MM.1S (cell line): ENCODE results near the gene TMEM42.
A peak's percentile ranks its signal among the peaks of the same experiment; 100 is the strongest.

Experiments used
- DNase-seq: peaks from one replicate; pipeline ENCODE4 v3.0.0-alpha.2; 2015
- H2AFZ ChIP-seq: fragments of 300-600 bp; sonication (generic); 2 replicates; pipeline ENCODE4 v1.6.0; 2016; ENCODE audit warnings: antibody characterized with exemption, low read length
- H3F3A ChIP-seq: fragments of 300-600 bp; sonication (generic); 2 replicates; pipeline ENCODE4 v1.6.1; 2016; ENCODE audit warnings: mild to moderate bottlenecking, antibody characterized with exemption, low read length, moderate library complexity, mixed read lengths; ENCODE audit not compliant: insufficient read depth
- H3K27ac ChIP-seq: fragments of 300-600 bp; sonication (generic); 2 replicates; pipeline ENCODE4 v1.5.1; 2016; ENCODE audit warnings: mild to moderate bottlenecking, low read length
- H3K27me3 ChIP-seq: fragments of 300-600 bp; sonication (generic); replicated peaks from 2 replicates; pipeline ENCODE4 v1.6.0; 2016; ENCODE audit warnings: low read length; ENCODE audit not compliant: insufficient read depth
- H3K36me3 ChIP-seq: fragments of 300-600 bp; sonication (generic); replicated peaks from 2 replicates; pipeline ENCODE4 v1.6.1; 2016; ENCODE audit warnings: mild to moderate bottlenecking, low read length, mixed read lengths; ENCODE audit not compliant: insufficient read depth
- H3K4me1 ChIP-seq: fragments of 300-600 bp; sonication (generic); 2 replicates; pipeline ENCODE4 v1.6.1; 2016; ENCODE audit warnings: low read length, mixed read lengths
- H3K4me2 ChIP-seq: fragments of 300-600 bp; sonication (generic); 2 replicates; pipeline ENCODE4 v1.6.0; 2016; ENCODE audit warnings: low read depth, low read length
- H3K4me3 ChIP-seq: fragments of 300-600 bp; sonication (generic); 2 replicates; pipeline ENCODE4 v1.5.1; 2016; ENCODE audit warnings: low read length, mixed read lengths
- H3K79me2 ChIP-seq: fragments of 300-600 bp; sonication (generic); 2 replicates; pipeline ENCODE4 v1.6.1; 2016; ENCODE audit warnings: mixed run types, low read length, mixed read lengths
- H3K9ac ChIP-seq: fragments of 300-600 bp; sonication (generic); 2 replicates; pipeline ENCODE4 v1.6.1; 2016; ENCODE audit warnings: low read length, mixed read lengths
- H3K9me2 ChIP-seq: fragments of 300-600 bp; sonication (generic); replicated peaks from 2 replicates; pipeline ENCODE4 v1.6.1; 2016; ENCODE audit warnings: mild to moderate bottlenecking, low read length, mixed read lengths; ENCODE audit not compliant: insufficient read depth
- H3K9me3 ChIP-seq: fragments of 300-600 bp; sonication (generic); replicated peaks from 2 replicates; pipeline ENCODE4 v1.6.1; 2016; ENCODE audit warnings: mild to moderate bottlenecking, low read length, mixed read lengths; ENCODE audit not compliant: insufficient read depth
- H4K20me1 ChIP-seq: fragments of 300-600 bp; sonication (generic); 2 replicates; pipeline ENCODE4 v1.6.1; 2016; ENCODE audit warnings: mild to moderate bottlenecking, low read length, moderate library complexity, mixed read lengths; ENCODE audit not compliant: insufficient read depth
- CTCF ChIP-seq: fragments of 300-600 bp; sonication (generic); IDR thresholded peaks from 2 replicates; pipeline ENCODE4 v1.5.1; 2016; ENCODE audit warnings: antibody characterized with exemption, low read length, mixed read lengths
- EZH2 ChIP-seq: fragments of 300-600 bp; sonication (generic); optimal IDR thresholded peaks from 2 replicates; pipeline ENCODE3; 2017; ENCODE audit warnings: low read depth, mild to moderate bottlenecking, antibody characterized with exemption, low read length, mixed read lengths
- EZH2phosphoT487 ChIP-seq: fragments of 300-600 bp; sonication (generic); IDR thresholded peaks from 2 replicates; pipeline ENCODE4 v1.6.1; 2018; ENCODE audit warnings: antibody characterized with exemption, low read length

TMEM42 gene

GRCh38 chr3:44913868-44914468, 52.3 kb downstream of the TMEM42 start:
- TF ChIP-seq EZH2phosphoT487, result no peak
- peak; percentile 85 for TF ChIP-seq CTCF
- Histone ChIP-seq H3K9ac (no peak overlapping the region), H2AFZ (no peak overlapping the region), H3K9me3 (no peaks in the 10 kb centered on the region), H3K27ac (no peak overlapping the region), H3K4me1 (no peaks in the 10 kb centered on the region), H3K4me3 (no peak overlapping the region), H3K27me3 (no peaks in the 10 kb centered on the region), H3F3A (no peaks in the 10 kb centered on the region), H3K4me2 (no peak overlapping the region), H4K20me1 (no peaks in the 10 kb centered on the region), H3K79me2 (no peaks in the 10 kb centered on the region), H3K36me3 (no peaks in the 10 kb centered on the region), H3K9me2 (no peaks in the 10 kb centered on the region)
- peak; percentile 69 for DNase-seq

DNA sequence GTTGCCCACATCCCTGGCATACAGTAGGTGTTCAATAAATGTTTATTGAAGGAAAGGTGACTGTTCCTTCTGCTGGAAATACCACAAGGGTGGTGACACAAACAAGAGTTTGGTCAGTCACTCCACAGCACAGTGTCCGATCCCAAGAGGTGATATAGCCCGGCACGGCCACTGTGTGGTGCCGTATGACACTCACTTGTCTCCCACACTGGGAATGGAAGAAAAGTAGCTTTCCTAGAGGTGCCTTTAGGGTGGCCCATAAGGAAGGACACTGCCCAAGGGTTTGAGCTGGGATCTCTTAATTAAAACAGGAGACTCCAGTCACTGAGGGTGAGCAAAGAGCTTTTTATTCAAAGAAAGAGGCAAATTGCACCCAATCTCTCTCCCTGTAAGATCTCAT, 53.2 kb downstream of the TMEM42 start:
- Histone ChIP-seq H3K9me3 (no peaks in the 10 kb centered on the region), H3K27me3 (no peaks in the 10 kb centered on the region), H3K4me2 (no peak overlapping the region), H4K20me1 (no peaks in the 10 kb centered on the region), H3K4me3 (no peak overlapping the region), H3K9ac (no peak overlapping the region), H3K79me2 (no peaks in the 10 kb centered on the region), H3K9me2 (no peaks in the 10 kb centered on the region), H3K4me1 (no peaks in the 10 kb centered on the region), H3K36me3 (no peaks in the 10 kb centered on the region), H3F3A (no peaks in the 10 kb centered on the region), H2AFZ (no peak overlapping the region), H3K27ac (no peak overlapping the region)
- TF ChIP-seq CTCF (0 out of 2 replicates have a peak, but pooled peaks have one; percentile 8), EZH2phosphoT487 (no peak), EZH2 (no peak)
- DNase-seq, result no peak
